ENCODE measurements around the gene CAPZB.

CAPZB gene

DNA sequence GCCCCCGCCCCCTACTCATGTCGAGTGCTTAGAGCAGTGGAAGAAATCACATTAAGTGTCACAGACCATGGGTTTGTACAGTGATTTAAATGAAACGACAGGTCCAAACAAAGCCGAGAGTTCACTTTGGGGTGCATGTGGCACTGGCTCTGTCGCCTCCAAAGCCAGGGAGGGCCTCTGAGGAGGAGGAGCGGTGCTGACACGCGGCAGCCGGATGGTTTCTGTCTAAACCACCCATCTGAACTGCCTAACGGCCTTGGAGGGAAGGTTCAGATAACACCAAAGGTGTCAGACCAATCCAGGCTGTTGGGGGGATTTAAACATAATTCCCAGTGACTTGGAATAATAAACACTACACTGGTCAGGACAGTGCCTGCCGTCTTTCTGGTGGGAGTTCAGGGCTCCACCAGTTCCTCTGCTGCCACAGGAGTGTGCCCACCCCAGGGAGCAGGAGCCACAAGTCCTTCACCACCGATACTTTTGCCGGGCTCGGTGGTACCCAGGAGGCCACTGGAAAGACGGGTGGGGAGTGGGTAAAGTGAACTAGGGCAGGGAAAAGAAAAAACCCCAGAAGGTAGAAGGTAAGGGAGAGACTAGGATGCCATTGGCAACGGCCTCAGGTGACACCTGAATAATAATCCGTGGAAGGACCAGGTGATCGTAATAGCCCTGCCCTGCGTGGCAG is 95.0 kb downstream of the CAPZB start:
- no peaks in the 10 kb centered on the region for H3K9me2 ChIP-seq (replicated peaks; ENCODE audit: insufficient read depth, low read length)
- peaks cover 2% of the 10 kb centered on the region; the same call in 1 of the 2 replicates for H3K36me3 ChIP-seq (ENCODE audit: low read length)
- H4K20me1 ChIP-seq (ENCODE audit: low read depth, low read length) = no peaks in the 10 kb centered on the region; the same call in 1 of the 2 replicates
- H3K27me3 ChIP-seq (ENCODE audit: low read length) = no peaks in the 10 kb centered on the region
- H3K79me2 ChIP-seq (ENCODE audit: insufficient read depth, low read length) = peaks cover 56% of the 10 kb centered on the region
- no peak overlapping the region for H3K4me2 ChIP-seq (ENCODE audit: low read depth, low read length, poor library complexity, severe bottlenecking)
- TF ChIP-seq, protein P1, sequence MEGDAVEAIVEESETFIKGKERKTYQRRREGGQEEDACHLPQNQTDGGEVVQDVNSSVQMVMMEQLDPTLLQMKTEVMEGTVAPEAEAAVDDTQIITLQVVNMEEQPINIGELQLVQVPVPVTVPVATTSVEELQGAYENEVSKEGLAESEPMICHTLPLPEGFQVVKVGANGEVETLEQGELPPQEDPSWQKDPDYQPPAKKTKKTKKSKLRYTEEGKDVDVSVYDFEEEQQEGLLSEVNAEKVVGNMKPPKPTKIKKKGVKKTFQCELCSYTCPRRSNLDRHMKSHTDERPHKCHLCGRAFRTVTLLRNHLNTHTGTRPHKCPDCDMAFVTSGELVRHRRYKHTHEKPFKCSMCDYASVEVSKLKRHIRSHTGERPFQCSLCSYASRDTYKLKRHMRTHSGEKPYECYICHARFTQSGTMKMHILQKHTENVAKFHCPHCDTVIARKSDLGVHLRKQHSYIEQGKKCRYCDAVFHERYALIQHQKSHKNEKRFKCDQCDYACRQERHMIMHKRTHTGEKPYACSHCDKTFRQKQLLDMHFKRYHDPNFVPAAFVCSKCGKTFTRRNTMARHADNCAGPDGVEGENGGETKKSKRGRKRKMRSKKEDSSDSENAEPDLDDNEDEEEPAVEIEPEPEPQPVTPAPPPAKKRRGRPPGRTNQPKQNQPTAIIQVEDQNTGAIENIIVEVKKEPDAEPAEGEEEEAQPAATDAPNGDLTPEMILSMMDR (IDR thresholded peaks at IDR 0.05; ENCODE audit: insufficient read depth, low read length, poor library complexity, severe bottlenecking) = no peak
- TF ChIP-seq EZH2phosphoT487 (conservative IDR thresholded peaks at IDR 0.05; ENCODE audit: low read length) = no peak
- H3K9ac ChIP-seq (ENCODE audit: low read length) = no peak overlapping the region
- no peaks in the 10 kb centered on the region for H3K9me3 ChIP-seq (ENCODE audit: insufficient read depth, low read length)
- H2AFZ ChIP-seq (ENCODE audit: low read depth, low read length, severe bottlenecking) = no peak overlapping the region
- no peak overlapping the region for H3K27ac ChIP-seq (ENCODE audit: low read depth, low read length)
- H3K4me3 ChIP-seq (ENCODE audit: insufficient read depth, low read length, poor library complexity, severe bottlenecking) = no peak overlapping the region
- no peaks in the 10 kb centered on the region for H3F3A ChIP-seq (ENCODE audit: insufficient read depth)

GRCh38 chr1:19388980-19389379 is 96.4 kb downstream of the CAPZB start:
- H3K9me2 ChIP-seq (replicated peaks; ENCODE audit: insufficient read depth, low read length) = no peaks in the 10 kb centered on the region
- TF ChIP-seq, protein P1 (IDR thresholded peaks at IDR 0.05; ENCODE audit: insufficient read depth, low read length, poor library complexity, severe bottlenecking) = no peak
- no peak for TF ChIP-seq EZH2phosphoT487 (conservative IDR thresholded peaks at IDR 0.05; ENCODE audit: low read length)
- no peaks in the 10 kb centered on the region for H3F3A ChIP-seq (ENCODE audit: insufficient read depth)
- H3K9me3 ChIP-seq (ENCODE audit: insufficient read depth, low read length) = no peaks in the 10 kb centered on the region
- no peaks in the 10 kb centered on the region for H4K20me1 ChIP-seq (ENCODE audit: low read depth, low read length)
- H3K27me3 ChIP-seq (ENCODE audit: low read length) = no peaks in the 10 kb centered on the region
- no peak overlapping the region for H3K4me2 ChIP-seq (ENCODE audit: low read depth, low read length, poor library complexity, severe bottlenecking)
- H3K4me3 ChIP-seq (ENCODE audit: insufficient read depth, low read length, poor library complexity, severe bottlenecking) = no peak overlapping the region
- H3K79me2 ChIP-seq (ENCODE audit: insufficient read depth, low read length) = peaks cover 46% of the 10 kb centered on the region
- H2AFZ ChIP-seq (ENCODE audit: low read depth, low read length, severe bottlenecking) = no peak overlapping the region
- H3K36me3 ChIP-seq (ENCODE audit: low read length) = peaks cover 2% of the 10 kb centered on the region; the same call in 1 of the 2 replicates
- H3K27ac ChIP-seq (ENCODE audit: low read depth, low read length) = no peak overlapping the region
- H3K9ac ChIP-seq (ENCODE audit: low read length) = no peak overlapping the region

GRCh38 chr1:19387045-19387467 is 98.3 kb downstream of the CAPZB start:
- H3K4me3 ChIP-seq (ENCODE audit: insufficient read depth, low read length, poor library complexity, severe bottlenecking) = no peak overlapping the region
- H4K20me1 ChIP-seq (ENCODE audit: low read depth, low read length) = no peaks in the 10 kb centered on the region
- no peaks in the 10 kb centered on the region for H3K27me3 ChIP-seq (ENCODE audit: low read length)
- TF ChIP-seq EZH2phosphoT487 (conservative IDR thresholded peaks at IDR 0.05; ENCODE audit: low read length) = no peak
- TF ChIP-seq, protein P1 (IDR thresholded peaks at IDR 0.05; ENCODE audit: insufficient read depth, low read length, poor library complexity, severe bottlenecking) = no peak
- H3K4me2 ChIP-seq (ENCODE audit: low read depth, low read length, poor library complexity, severe bottlenecking) = no peak overlapping the region
- H3K27ac ChIP-seq (ENCODE audit: low read depth, low read length) = no peak overlapping the region
- peaks cover 2% of the 10 kb centered on the region; the same call in 1 of the 2 replicates for H3K36me3 ChIP-seq (ENCODE audit: low read length)
- no peak overlapping the region for H3K9ac ChIP-seq (ENCODE audit: low read length)
- H3K9me3 ChIP-seq (ENCODE audit: insufficient read depth, low read length) = no peaks in the 10 kb centered on the region
- peaks cover 39% of the 10 kb centered on the region for H3K79me2 ChIP-seq (ENCODE audit: insufficient read depth, low read length)
- H3F3A ChIP-seq (ENCODE audit: insufficient read depth) = no peaks in the 10 kb centered on the region
- H2AFZ ChIP-seq (ENCODE audit: low read depth, low read length, severe bottlenecking) = no peak overlapping the region
- H3K9me2 ChIP-seq (replicated peaks; ENCODE audit: insufficient read depth, low read length) = no peaks in the 10 kb centered on the region
